Stimulated activated CD4-positive, alpha-beta T cell treated with anti-CD3 and anti-CD28 coated beads, TNF-alpha, amount 100 ng/mL, for 48 hours (primary cell): ENCODE measurements around the gene MAP4K1.
A peak's percentile ranks its signal among the peaks of the same experiment; 100 is the strongest.
"Not testable (repeated sequence)": the region's sequence is repeated elsewhere in the genome, so short reads cannot be mapped to it uniquely, and the experiment has no call there.

Source experiments
- DNase-seq, 3 donors: peaks; one replicate each; pipeline ENCODE4 v3.0.0-alpha.2; 2020; ENCODE audit warnings: low read depth in 3 of 3

Gene MAP4K1

GRCh38 chr19:38650911-38651584 is 33.3 kb upstream of the MAP4K1 start:
- no peak for DNase-seq

GRCh38 chr19:38650172-38650775 is 32.5 kb upstream of the MAP4K1 start:
- DNase-seq = no peak

DNA sequence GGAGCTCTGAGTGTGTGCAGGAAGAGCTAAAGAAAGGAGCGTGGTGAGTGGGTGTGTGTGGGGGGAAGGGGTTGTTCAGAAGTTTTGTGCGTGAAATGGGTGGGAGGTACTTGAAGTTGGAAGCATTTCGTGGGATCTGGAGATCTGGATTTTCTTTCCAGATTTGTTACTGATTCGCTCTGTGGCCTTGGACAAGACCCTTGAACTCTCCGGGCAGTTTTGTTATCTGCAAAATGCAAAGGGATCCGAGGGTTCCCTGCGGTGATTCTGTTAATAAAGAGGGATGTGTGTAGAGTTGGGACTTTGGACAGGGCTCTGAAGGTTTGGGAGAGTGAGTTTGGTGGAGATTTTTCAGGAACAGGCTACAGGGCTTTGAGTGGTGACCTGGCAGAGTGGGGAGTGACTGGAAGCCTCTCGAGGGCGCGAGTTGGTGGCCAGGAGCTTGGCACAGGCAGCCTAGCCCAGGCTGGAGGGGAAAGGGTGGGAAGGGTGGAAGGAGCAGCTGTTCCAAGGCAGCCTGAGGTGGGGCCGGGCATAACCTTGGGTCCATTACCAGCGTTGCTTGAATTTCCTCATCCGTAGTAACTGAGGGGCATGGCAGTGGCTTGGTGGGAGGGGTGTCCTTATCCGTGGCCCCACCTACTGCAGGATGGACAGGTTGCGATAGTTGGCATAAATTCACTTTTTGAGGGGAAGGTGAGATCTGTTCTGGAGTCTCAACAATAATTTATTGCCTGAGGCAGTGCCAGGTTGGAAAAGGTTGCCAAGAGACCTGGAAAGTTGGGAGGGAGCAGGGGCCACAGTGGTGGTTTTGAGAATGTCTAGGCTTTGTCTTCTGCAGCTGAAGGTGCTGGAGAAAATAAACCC is 31.8 kb upstream of the MAP4K1 start:
- DNase-seq = no peak

DNA sequence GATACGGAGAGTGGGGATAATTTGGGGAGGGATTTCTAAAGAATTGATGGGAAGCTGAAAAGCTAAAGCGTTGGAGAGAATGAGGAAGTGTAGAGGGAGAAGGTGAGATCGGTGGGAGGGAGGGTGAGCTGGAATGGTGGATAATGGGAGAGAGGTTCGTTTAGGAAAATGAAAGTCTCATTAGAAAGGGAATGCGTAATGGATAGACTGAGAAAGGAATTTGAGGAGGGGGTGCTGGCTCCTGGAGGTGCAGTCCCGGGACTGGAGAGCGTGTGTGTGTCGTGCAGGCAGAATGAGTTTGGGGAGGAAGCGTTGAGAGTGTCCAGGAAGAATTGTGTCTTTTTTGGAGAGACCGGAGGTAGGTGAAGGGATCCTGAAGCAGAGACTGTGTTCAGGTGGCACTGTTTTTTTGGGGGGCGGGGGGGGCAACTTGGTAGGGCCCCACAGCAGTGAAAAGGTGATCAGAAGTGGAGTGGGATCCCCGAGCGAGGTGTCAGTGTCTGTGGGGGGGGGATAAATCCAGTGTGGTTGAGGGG is 31.1 kb upstream of the MAP4K1 start:
- no peak for DNase-seq

- no peak for DNase-seq
Measured at GRCh38 chr19:38647966-38648768, 30.4 kb upstream of the MAP4K1 start.

GRCh38 chr19:38647368-38647965 is 29.7 kb upstream of the MAP4K1 start, which contains the start of gene ACTN4:
Gene ACTN4, plus strand, starts transcription at chr19:38647649. Its CDS starts 97 bp downstream, at chr19:38647746.
- peak; percentile 99 to 100 (median 99) for DNase-seq

DNA sequence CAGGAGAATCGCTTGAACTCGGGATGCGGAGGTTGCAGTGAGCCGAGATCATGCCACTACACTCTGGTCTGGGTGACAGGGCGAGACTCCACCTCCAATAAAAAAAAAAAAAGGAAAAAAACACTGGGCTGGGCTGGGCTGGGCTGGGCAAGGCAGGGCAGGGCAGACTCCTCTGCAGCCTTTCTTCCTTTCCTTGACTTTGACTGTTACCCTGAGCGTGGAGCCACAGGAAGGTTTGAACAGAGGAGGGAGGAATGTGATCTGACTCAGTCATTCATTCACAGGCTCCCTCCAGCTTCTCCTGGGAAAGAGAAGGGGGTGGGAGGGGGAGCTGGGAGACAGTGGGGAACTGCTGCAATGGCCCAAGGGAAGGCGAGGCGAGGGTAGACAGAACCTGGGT is 27.0 kb upstream of the MAP4K1 start:
- DNase-seq = no peak

- no peak for DNase-seq
Measured at GRCh38 chr19:38642176-38642575, 24.4 kb upstream of the MAP4K1 start.

- DNase-seq = no peak
Measured at GRCh38 chr19:38640368-38640767, 22.6 kb upstream of the MAP4K1 start.

GRCh38 chr19:38639679-38640078 is 21.9 kb upstream of the MAP4K1 start:
- DNase-seq = no peak

DNA sequence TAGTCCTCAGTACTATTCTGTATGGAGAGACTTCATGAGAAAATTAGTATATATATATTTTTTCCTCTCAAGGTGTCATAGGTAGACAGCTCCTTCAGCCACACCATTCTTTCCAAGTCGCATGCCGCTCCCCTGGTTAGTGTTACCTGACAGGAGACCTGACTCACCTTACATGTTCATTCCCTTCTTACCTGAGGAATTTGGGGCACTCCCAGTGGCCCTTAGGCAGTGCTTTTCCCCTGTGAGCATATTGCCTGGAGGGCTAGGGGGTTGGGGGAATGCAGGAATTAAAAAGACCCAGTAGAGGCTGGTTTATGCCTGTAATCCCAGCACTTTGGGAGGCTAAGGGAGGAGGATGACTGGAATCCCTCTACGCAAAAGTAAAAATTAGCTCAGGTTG is 20.7 kb upstream of the MAP4K1 start:
- no peak for DNase-seq

DNA sequence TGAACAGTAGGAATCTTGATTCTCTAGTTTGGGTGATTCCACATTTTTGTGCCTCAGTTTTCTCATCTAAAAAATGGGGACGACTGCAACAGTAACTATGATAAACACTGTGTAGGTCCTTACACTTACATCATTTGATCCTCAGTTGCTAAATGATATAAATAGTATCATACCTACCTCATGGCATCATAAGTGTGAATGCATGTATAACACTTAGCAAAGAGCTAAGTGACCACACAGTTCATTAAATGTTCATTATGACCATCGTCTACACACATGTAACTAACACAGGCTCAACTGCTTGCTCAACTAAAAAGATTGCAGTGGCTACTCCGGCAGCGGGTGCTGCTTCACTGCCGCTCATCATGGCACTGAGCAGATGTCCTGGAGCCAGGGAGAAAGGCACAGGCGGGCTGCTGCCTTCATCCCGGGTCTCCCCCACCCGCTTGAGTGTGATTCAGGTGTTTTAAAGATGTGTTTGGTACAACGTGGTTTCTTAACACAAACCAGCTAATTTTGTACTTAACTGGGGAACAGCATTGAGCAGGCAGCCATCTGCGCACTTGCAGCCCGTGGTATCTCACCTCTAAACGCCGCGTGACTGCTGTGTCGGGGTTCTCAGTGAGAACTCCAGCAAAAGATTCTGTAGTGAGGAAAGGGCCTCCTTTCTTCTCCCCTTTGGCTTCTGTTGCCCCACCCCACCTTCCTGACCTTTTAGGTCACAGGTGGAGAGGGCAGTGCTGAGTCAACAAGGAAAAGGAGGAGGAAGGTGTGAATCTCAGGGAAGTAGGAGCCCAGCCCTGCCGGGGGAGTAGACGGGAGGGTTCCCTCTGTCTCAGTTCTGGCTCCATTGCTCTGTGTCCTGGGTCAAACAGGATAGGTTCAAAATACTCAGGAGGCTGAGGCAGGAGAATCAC is 18.0 kb upstream of the MAP4K1 start:
- DNase-seq = no peak

DNA sequence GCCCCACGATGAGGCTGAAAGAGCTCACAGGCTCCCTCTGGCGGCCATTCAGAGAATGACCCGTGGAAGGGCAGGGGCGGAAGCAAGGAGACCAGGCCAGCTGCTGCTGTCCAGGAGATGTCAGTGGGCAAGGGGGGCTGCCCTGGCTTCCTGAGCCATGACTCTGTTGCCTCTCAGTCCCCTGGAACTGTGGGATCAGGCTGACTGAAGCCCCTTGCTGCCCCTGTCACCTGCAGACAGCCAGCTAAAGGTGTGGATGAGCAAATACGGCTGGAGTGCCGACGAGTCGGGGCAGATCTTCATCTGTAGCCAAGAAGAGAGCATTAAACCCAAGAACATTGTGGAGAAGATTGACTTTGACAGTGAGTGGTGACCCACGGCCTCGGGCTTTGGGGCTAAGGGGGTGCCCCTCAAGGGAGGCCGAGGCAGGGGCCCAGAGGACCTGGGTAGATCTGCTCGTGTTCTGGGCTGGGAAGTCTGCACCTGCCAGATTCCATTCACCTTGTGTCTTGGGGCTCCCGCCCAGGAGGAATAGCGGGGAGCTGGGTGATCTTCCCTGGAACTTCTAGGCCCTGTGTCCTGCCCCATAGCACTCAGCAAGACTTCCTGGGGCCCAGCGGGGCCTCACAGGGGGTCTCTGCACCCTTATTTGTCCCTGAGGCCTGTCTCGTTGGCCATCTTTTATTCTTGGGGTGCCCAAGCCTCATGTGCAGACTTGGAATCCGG is 17.2 kb upstream of the MAP4K1 start:
- peak in 2 of 3 donors; percentile 46 to 55 for DNase-seq

DNA sequence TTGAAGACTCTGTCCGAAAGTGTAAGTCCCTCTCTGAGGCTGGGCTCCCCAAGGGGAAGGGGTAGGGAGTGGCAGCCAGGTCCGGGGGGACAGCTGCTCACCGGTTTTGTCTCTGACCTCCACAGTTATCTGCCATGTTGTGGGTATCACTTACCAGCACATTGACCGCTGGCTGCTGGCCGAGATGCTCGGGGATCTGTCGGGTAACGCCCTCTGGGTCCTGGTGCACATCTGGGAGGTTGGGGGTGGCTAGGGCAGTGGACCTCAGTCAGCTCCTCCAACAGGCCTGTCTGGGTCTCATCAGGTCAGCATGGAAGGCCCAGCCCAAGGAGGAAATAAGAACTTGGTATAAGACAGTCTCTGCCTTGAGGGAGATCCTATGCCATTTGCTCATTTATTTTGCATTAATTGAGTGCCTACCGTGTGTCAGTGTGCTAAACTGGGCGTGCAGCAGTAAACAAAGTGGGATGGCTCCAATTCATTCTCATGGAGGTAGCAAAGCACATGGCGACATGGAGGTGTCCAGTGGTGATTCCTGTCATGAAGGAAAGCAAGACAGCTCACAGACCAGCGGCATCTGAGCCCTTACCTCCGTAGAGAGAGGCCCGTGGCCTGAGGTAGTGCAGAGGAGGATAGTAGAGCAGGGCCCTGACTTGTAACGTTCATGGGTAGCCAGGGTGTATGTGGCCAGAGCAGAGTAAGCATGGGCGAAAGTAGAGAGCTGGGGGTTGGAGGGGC is 14.9 kb upstream of the MAP4K1 start:
- no peak for DNase-seq

GRCh38 chr19:38631811-38632475 is 14.2 kb upstream of the MAP4K1 start:
- DNase-seq = not testable (repeated sequence)

- DNase-seq = not testable (repeated sequence)
Measured at GRCh38 chr19:38631301-38631700, 13.5 kb upstream of the MAP4K1 start.

DNA sequence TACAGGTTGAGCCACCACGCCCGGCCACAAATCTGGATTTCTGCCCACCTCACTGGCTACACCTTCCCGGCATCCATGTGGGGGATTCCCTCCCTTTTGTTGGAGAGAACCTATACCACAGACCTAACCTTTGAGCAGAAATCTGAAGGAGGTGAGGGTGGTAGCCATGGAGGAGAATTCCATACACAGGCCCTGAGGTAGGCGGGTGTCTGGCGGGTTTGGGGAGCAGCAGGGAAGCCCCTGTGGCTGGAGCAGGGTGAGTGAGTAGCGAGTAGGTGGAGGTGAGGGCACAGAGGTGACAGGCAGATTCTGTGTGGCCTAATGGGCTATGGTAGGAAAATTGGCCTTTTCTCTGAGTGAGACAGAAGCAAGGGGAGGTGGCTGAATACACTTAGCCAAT is 11.8 kb upstream of the MAP4K1 start:
- no peak for DNase-seq

GRCh38 chr19:38626401-38626800 is 8.6 kb upstream of the MAP4K1 start:
- DNase-seq = no peak
